Smooth muscle cell (in vitro differentiated cells): ENCODE data around the gene ZNF229. TPM values are rescaled to one million over a fixed set of nuclear protein-coding genes. Genes with fewer than 3 reads are reported as not detected.
"Not testable (repeated sequence)": the region's sequence is repeated elsewhere in the genome, so short reads cannot be mapped to it uniquely, and the experiment has no call there.

Source experiments
- DNase-seq: peaks from one replicate; lab custom pipeline; 2025; ENCODE audit not compliant: unreplicated experiment; lab: John Stamatoyannopoulos, UW
- H2AFZ ChIP-seq: fragments of 200-600 bp; sonication (generic); 2 replicates; pipeline ENCODE4 v1.6.0; 2016; ENCODE audit warnings: antibody characterized with exemption, low read depth, mild to moderate bottlenecking
- H3F3A ChIP-seq: fragments of 200-600 bp; sonication (generic); 2 replicates; pipeline ENCODE4 v1.6.0; 2017; ENCODE audit warnings: antibody characterized with exemption, low read depth
- H3K27ac ChIP-seq: fragments of 200-600 bp; sonication (generic); 2 replicates; pipeline ENCODE4 v1.5.1; 2016; ENCODE audit warnings: low read depth, mild to moderate bottlenecking
- H3K27me3 ChIP-seq: fragments of 200-600 bp; sonication (generic); 2 replicates; pipeline ENCODE4 v1.6.1; 2016; ENCODE audit warnings: low read depth, mild to moderate bottlenecking
- H3K36me3 ChIP-seq: fragments of 200-600 bp; sonication (generic); 2 replicates; pipeline ENCODE4 v1.5.1; 2016; ENCODE audit warnings: low read depth
- H3K4me1 ChIP-seq: fragments of 200-600 bp; sonication (generic); 2 replicates; pipeline ENCODE4 v1.5.1; 2016; ENCODE audit warnings: low read depth
- H3K4me2 ChIP-seq: fragments of 200-600 bp; sonication (generic); 2 replicates; pipeline ENCODE4 v1.6.0; 2016; ENCODE audit warnings: mild to moderate bottlenecking
- H3K4me3 ChIP-seq: fragments of 200-600 bp; sonication (generic); 2 replicates; pipeline ENCODE4 v1.5.1; 2016; ENCODE audit warnings: mild to moderate bottlenecking
- H3K79me2 ChIP-seq: fragments of 200-600 bp; sonication (generic); 2 replicates; pipeline ENCODE4 v1.6.0; 2016; ENCODE audit warnings: low read depth, mild to moderate bottlenecking
- H3K9ac ChIP-seq: fragments of 200-600 bp; sonication (generic); 2 replicates; pipeline ENCODE4 v1.6.0; 2016; ENCODE audit warnings: low read depth
- H3K9me3 ChIP-seq: fragments of 200-600 bp; sonication (generic); replicated peaks from 2 replicates; pipeline ENCODE4 v1.5.1; 2016; ENCODE audit warnings: low read depth
- H4K20me1 ChIP-seq: fragments of 200-600 bp; sonication (generic); 2 replicates; pipeline ENCODE4 v1.6.0; 2016; ENCODE audit warnings: low read depth
- CTCF ChIP-seq: fragments of 200-600 bp; sonication (generic); IDR thresholded peaks from 2 replicates; pipeline ENCODE4 v1.5.1; 2017; ENCODE audit warnings: borderline replicate concordance, mild to moderate bottlenecking, antibody characterized with exemption; ENCODE audit not compliant: insufficient read depth, poor library complexity, severe bottlenecking
- WGBS: methylation state at CpG from one replicate; pipeline ENCODE4 v1.1.7; 2016; ENCODE audit warnings: low lambda C conversion rate; 5-methylcytosine and 5-hydroxymethylcytosine counted together
- polyA plus RNA-seq: library from polyadenylated mRNA; unstranded; fragments of >200 nt; fragmentation: Nextera tagmentation; extraction: Ambion mirVana; gene quantifications from 2 replicates; pipeline ENCODE4 v1.2.1, GENCODE V29; 2016
- total RNA-seq: library from RNA; depleted of rRNA; stranded (reverse); fragments of >200 nt; gene quantifications from 2 replicates; pipeline ENCODE4 v1.2.3, GENCODE V29; 2014

Gene ZNF229
- total and polyA plus RNA-seq, 2 experiments from 2014 or later: 4.5 to 8.2 TPM

- H3F3A ChIP-seq, H4K20me1 ChIP-seq, DNase-seq, H3K9ac ChIP-seq, H2AFZ ChIP-seq, H3K27ac ChIP-seq, H3K4me2 ChIP-seq, H3K27me3 ChIP-seq, H3K79me2 ChIP-seq, H3K36me3 ChIP-seq, H3K4me3 ChIP-seq, H3K9me3 ChIP-seq, H3K4me1 ChIP-seq: not testable (repeated sequence)
- 86% methylated on average over 12 of the region's 13 CpGs for WGBS
Measured at GRCh38 chr19:44456016-44456415, 7.7 kb upstream of the ZNF229 start.

GRCh38 chr19:44455100-44455499, 6.8 kb upstream of the ZNF229 start:
- no peak overlapping the region for H3K27ac ChIP-seq
- peaks cover 13% of the 10 kb centered on the region for H3K9me3 ChIP-seq

GRCh38 chr19:44452367-44452766, 4.1 kb upstream of the ZNF229 start:
- no peak overlapping the region for H3K4me3 ChIP-seq
- peaks cover 13% of the 10 kb centered on the region for H3K9me3 ChIP-seq
- H3F3A ChIP-seq: no peaks in the 10 kb centered on the region
- no peaks in the 10 kb centered on the region for H4K20me1 ChIP-seq
- H2AFZ ChIP-seq: no peak overlapping the region
- peaks cover 5% of the 10 kb centered on the region for H3K4me1 ChIP-seq
- no peak overlapping the region for H3K27ac ChIP-seq
- no peak overlapping the region for H3K4me2 ChIP-seq
- H3K79me2 ChIP-seq: no peaks in the 10 kb centered on the region
- no peak for DNase-seq
- H3K9ac ChIP-seq: no peak overlapping the region
- H3K36me3 ChIP-seq: no peaks in the 10 kb centered on the region
- H3K27me3 ChIP-seq: no peaks in the 10 kb centered on the region
- 88% methylated on average over 4 of the region's 4 CpGs for WGBS
- no peak for TF ChIP-seq CTCF

More at GRCh38 chr19:44455100-44455499, 6.8 kb upstream of the ZNF229 start:
- Histone ChIP-seq H3K4me2 (no peak overlapping the region), H3K4me1 (no peaks in the 10 kb centered on the region), H4K20me1 (no peaks in the 10 kb centered on the region), H3K36me3 (no peaks in the 10 kb centered on the region), H2AFZ (no peak overlapping the region), H3K4me3 (no peak overlapping the region), H3K27me3 (no peaks in the 10 kb centered on the region), H3K79me2 (no peaks in the 10 kb centered on the region), H3F3A (no peaks in the 10 kb centered on the region), H3K9ac (no peak overlapping the region)
- TF ChIP-seq CTCF: no peak
- 85% methylated on average over 4 of the region's 4 CpGs for WGBS
- no peak for DNase-seq

GRCh38 chr19:44451687-44452086, 3.4 kb upstream of the ZNF229 start:
- H3K36me3 ChIP-seq: no peaks in the 10 kb centered on the region
- H3K9ac ChIP-seq: no peak overlapping the region
- 93% methylated on average over 18 of the region's 18 CpGs for WGBS
- H3F3A ChIP-seq: no peaks in the 10 kb centered on the region
- H3K79me2 ChIP-seq: no peaks in the 10 kb centered on the region
- no peak for DNase-seq
- no peak overlapping the region for H3K4me3 ChIP-seq
- H2AFZ ChIP-seq: no peak overlapping the region
- H4K20me1 ChIP-seq: no peaks in the 10 kb centered on the region
- TF ChIP-seq CTCF: no peak
- H3K4me1 ChIP-seq: peaks cover 6% of the 10 kb centered on the region
- peaks cover 13% of the 10 kb centered on the region for H3K9me3 ChIP-seq
- H3K4me2 ChIP-seq: no peak overlapping the region
- no peak overlapping the region for H3K27ac ChIP-seq
- H3K27me3 ChIP-seq: no peaks in the 10 kb centered on the region
